Nucleus accumbens (tissue), 56 donors: Measurements from ENCODE around the gene RBBP4.
"Not testable (repeated sequence)": the region's sequence is repeated elsewhere in the genome, so short reads cannot be mapped to it uniquely, and the experiment has no call there.

Source experiments
- DNase-seq, 56 donors: peaks; one replicate each; lab custom pipeline; 2025; lab: John Stamatoyannopoulos, UW

Gene RBBP4

GRCh38 chr1:32685498-32685897 is 34.5 kb downstream of the RBBP4 start:
- DNase-seq = peak in 1 of 56 donors; percentile 8

GRCh38 chr1:32686387-32686786 is 35.4 kb downstream of the RBBP4 start:
- DNase-seq = no peak

GRCh38 chr1:32693455-32694174 is 42.6 kb downstream of the RBBP4 start:
- no peak for DNase-seq

GRCh38 chr1:32695098-32695904 is 44.3 kb downstream of the RBBP4 start:
- peak in 15 of 56 donors; percentile 12 to 66 (median 22) for DNase-seq

GRCh38 chr1:32696041-32696440 is 45.0 kb downstream of the RBBP4 start:
- DNase-seq = no peak

DNA sequence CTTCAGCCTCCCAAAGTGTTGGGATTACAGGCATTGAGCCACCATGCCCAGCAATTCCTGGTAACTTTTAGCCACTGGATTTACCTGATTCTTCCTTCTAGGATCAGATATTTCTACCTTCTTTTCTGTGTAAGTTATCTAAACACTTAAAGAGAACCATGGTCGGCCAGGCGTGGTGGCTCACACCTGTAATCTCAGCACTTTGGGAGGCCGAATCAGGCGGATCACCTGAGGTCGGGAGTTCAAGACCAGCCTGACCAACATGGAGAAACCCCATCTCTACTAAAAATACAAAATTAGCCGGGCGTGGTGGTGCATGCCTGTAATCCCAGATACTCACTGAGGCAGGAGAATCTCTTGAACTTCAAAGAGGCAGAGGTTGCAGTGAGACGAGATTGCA is 46.0 kb downstream of the RBBP4 start:
- not testable (repeated sequence) for DNase-seq

DNA sequence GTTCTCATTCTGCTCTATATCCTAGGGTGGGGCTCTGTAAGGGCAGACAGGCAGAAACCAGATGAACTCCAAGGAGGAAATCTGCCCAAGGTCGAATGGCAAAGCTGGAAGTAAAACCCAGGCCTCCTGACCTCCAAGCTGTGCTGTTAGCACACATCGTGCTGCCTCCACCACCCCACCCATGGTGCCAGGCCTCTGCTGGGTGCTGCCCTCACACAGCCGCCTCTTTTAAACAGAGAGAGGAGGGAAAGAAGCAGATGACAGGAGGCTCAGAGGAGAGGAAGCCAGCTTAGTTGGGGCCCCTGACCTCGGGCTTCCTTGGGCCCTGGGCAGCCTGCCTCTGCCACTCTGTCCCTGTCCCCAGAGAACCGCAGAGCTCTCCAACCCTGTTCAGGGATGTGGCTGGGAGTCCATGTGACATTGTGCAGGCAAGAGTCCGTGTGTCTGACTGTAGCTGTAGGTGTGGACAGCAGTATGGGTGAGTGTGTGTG is 50.5 kb downstream of the RBBP4 start:
- DNase-seq = no peak

DNA sequence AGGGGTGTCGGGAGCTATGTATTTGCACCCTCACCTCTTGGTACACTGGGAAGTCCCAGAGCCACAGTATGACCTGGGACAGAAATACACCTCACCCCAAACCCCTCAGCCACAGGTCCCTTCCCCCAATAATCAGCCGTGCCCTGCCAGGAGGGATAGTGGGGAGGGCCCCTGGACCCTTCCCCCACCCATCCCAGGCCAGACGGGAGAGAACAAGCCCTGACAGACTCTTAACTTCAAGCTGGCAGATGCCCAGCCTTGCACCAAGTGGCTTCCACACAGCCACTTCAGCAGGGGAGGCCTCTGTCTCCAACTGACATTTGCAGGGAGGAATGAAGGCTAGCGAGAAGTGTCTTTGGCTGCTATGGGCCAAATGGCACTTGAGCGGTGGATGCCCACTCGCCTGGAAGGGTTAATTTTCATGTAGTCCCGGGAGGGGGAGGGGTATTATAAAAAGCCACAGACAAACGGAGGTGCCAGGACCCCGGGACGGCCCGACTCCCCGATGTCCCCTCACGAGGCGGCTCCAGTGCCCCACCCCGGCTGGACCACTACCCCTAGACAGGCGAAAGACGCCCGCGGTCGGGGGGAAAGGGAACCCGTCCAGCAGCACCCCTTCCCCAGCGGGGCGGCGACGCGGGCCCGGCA is 51.1 kb downstream of the RBBP4 start:
- peak in 7 of 56 donors; percentile 4 to 72 (median 22) for DNase-seq

DNA sequence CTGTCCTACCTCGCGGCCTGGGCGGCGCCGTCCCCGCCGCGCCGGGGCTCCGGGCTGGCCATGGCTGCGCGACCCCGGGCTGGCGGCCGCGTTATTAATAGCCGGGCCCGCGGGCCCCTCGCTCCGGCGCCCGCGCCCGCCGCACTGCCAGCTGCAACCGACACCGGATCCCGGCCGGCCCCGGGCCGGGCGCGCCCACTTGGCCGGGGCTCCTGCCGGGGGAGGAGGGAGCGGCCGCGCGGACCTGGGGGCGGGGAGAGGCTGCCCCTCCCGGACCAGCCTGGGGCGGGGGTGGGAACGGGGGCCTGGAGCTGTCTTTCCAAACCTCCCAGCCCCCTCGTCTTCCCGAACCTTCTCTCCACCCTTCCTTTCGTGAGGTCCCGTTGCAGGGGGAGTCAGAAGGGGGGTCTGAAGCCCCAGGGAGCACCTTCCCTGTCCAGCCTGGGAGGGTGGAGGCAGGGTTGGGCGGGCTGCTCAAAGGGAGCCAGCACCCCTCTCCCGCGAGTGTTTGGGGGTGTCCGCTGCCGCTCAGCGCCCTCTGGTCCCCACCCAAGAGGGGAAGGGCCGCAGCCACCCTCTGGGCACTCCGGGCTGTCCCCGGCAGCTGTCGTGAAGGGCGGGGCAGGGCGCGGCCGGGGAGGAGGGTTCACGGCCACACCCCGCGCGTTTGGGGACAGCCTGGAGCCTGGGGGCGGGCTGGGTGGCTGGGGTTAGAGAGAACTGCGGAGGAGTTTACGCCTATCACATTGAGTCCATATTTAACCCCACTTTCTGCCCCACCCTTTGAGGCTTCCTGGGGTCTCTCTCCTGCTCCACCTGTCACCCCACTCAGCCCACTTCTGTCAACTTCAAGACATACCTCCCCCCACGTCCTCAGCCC is 51.8 kb downstream of the RBBP4 start, which contains the start of gene SYNC:
TSS of gene SYNC (minus strand) at position 172 of the 880 bp plus-strand sequence. CDS start at position 62, 110 bp downstream.
- peak in 12 of 56 donors; percentile 14 to 87 (median 46) for DNase-seq

DNA sequence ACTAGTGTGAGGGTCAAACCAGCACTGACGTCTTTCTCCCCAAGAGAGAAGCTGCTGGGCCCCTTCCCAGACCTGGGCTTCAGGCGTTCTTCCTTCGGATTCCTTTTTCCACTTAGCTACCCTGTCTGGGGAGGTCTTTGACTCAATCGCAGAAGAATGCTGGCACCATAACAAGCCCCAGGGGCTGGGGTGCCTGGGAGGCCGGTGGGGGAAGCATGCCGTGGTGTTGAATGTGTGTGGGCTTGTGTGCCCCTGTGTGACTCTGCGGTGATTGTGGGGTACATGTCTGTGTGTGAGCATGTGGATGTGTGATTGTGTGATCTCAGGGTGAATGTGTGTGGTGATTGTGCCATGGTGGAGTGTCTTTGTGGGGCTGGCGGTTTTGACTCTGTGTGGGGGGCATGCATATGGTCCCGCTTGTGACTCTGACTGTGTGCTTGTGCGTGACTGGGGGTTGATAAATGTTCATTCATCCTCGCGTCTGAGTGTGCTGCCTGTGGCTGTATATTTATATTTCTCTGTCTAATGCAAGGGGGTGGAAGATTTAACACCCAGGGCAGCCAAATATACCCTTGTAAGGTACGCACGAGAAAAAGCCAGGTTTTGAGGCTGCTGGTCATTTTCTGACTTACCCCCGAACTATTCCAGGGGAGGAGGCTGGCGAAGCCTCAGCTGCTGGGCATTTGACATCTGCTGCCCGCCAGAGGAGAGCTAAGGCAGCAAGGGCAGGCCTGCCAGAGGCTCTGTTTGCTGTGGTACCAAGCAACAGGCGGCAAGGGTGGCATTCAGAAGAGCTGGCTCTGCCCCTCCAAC is 52.7 kb downstream of the RBBP4 start:
- peak in 12 of 56 donors; percentile 12 to 52 (median 37) for DNase-seq

DNA sequence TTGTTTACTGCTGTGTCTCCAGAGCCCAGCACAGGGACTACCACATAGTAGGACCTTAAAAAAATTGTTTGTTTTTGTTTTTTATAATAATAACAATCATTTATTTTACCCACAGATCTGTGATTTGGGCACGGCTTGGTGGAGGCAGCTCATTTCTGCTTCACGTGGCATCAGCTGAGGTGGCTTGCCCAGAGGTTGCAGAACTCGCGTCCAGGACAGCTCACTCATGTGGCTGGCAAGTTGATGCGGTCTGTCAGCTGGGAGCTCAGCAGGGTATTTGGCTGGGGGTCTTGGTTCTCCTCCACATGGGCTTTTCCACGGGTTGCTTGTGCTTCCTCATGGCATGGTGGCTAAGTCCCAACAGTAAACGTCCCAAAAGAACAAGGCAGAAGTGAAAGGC is 54.5 kb downstream of the RBBP4 start:
- DNase-seq = no peak

GRCh38 chr1:32706491-32706890 is 55.5 kb downstream of the RBBP4 start:
- no peak for DNase-seq

DNA sequence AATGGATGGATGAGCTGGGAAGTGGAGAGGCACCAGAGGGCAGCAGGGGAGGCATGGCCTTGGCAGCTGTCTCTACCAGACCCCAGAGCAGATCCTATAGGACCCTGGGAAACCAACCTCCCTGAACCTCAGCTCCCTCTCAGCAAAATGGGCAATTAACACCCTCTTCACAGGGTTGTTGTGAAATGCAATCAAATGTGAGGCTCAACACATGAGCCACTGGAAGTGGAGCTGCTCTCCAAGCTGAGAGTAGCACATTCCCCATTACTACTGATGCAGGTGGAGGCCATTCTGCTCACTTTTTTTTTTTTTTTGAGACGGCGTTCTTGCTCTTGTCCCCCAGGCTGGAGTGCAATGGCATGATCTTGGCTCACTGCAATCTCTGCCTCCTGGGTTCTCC is 58.1 kb downstream of the RBBP4 start:
- DNase-seq = no peak

GRCh38 chr1:32709476-32709875 is 58.5 kb downstream of the RBBP4 start:
- DNase-seq = no peak

GRCh38 chr1:32711221-32711620 is 60.2 kb downstream of the RBBP4 start:
- DNase-seq = not testable (repeated sequence)

GRCh38 chr1:32713081-32713480 is 62.1 kb downstream of the RBBP4 start:
- DNase-seq = no peak

GRCh38 chr1:32714277-32714676 is 63.3 kb downstream of the RBBP4 start:
- no peak for DNase-seq

DNA sequence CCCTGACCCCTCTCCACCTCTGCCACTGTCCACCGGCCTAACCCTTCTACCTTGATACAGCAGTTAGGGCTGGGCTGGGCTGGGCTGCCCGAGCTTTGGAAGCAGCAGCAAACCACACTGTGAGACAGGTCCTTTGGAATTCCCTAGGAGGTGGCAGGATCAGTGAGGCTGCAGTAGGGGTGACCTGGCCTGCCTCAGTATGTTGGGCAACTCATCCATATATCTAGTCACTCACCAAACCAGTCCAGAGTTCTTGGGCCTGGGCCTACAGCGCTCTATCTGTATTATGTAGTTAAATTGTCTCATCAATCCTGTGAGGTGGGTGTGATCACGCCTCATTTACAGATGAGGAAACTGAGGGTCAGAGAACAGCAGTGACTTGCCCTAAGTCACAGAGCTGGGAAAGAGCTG is 64.9 kb downstream of the RBBP4 start:
- no peak for DNase-seq
